HG03045 (cell line): Measurements from ENCODE around the gene ESPN.

Source experiments
- ATAC-seq: cut with Tn5 transposase; IDR thresholded peaks from one replicate; pipeline ENCODE4 v1.9.1; 2021; ENCODE audit warnings: mild to moderate bottlenecking, moderate library complexity; ENCODE audit not compliant: unreplicated experiment

Gene ESPN

GRCh38 chr1:6463120-6463412 is 38.5 kb downstream of the ESPN start:
- no peak for ATAC-seq

DNA sequence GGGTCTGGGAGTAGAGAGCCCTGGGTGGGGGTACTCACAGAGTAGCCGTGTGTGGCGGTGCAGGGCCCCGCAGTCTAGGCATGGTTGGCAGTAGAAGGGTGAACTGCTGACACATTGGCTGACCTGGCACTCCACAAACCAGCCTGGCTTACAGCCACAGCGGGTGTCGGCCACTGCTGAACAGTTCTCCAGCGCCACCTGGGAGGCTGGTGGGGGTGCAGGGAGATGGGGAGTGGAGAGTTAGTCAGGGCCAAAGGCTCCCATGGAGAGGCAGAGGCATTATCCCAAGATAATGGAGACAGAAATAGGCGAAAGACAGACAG is 39.9 kb downstream of the ESPN start:
- ATAC-seq, result no peak

- no peak for ATAC-seq
Observed at GRCh38 chr1:6464915-6465314, 40.3 kb downstream of the ESPN start.

- ATAC-seq, result no peak
Observed at GRCh38 chr1:6465461-6466005, 41.0 kb downstream of the ESPN start.

- no peak for ATAC-seq
Observed at GRCh38 chr1:6466023-6466422, 41.4 kb downstream of the ESPN start, which contains the start of gene TNFRSF25. Gene TNFRSF25 (minus strand): TSS chr1:6466173. CDS start chr1:6466107, 66 bp downstream.

DNA sequence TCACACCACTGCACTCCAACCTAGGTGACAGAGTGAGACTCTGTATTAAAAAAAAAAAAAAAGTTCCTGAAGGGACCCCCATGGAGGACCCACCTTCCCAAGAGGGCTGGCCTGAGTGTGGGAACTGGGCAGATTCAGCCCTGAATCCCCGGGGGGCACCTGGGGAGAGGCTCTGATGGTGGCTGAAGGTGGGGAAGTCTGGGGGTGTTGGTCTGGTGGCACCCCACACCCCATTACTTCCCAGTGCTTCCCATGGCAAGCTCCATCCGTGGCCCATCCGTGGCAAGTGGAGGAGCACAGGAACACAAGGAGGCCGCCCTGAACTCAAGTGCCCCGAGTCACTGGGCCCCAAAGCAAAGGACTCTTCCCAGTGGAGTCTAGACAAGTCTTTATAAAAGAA is 42.2 kb downstream of the ESPN start:
- no peak for ATAC-seq

DNA sequence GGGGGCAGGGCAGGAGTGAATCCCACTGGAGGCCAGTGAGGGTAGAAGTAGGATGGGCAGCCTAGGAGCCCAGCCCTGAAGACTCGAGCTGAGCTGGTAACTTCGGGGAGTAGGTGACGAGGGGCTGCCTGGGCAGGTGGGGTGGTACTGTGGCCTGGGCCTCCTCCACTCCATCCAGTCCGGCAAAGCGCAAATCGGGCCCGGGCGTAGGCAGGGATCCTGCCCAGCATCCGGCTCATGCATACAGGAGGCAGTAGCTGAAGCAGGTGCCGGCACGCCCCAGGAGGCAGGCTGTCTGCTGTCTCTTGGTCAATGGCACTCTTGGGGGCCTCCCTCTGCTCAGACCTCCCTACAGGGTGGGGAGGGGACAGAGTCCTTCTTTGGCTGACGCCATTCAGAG is 42.6 kb downstream of the ESPN start:
- no peak for ATAC-seq

DNA sequence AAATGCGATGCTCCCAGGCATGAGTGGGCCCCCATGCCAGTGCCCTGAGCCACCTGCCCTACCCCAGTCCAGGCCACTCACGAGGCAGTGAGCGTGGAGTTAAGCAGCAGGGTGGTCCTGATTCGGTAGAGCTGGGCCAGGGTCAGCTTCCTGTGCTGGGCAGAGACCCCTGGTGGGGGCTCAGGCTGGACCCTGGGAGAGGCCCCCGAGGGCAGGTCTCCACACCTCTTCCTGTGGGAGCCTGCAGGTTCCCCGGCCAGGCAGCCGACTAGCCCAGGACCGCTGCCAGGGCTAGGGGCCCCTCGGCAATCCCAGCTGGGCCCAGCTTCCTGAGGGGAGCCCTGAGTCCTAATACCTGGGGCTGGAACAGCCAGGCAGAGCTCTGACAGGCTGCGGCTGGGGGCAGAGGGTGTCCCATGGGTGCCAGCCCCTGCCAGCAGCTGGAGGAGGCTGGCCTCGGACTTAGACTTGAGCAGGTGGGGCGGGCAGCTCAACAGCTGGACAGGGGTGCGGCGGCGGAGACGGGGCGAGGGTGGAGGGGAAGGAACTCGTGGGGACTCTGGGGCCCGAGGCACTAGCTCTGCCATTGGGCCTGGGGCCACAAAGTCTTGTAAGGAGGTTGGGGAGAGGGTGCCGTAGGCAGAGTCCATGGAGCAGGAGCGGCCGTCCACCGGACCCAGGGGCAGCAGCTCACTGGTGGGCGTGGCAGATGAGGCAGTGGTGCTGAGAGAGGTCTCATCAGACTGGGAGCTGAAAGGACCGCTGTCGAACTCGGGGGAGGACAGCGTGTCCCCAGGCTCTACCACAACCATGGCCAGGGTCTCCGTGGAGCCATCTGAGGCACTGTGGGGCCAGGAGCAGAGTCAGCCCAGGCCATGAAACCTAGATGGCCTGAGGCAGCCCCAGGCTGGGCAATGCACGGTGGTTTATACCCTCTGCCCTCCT is 43.4 kb downstream of the ESPN start:
- no peak for ATAC-seq

- no peak for ATAC-seq
Observed at GRCh38 chr1:6468729-6469461, 44.3 kb downstream of the ESPN start.

DNA sequence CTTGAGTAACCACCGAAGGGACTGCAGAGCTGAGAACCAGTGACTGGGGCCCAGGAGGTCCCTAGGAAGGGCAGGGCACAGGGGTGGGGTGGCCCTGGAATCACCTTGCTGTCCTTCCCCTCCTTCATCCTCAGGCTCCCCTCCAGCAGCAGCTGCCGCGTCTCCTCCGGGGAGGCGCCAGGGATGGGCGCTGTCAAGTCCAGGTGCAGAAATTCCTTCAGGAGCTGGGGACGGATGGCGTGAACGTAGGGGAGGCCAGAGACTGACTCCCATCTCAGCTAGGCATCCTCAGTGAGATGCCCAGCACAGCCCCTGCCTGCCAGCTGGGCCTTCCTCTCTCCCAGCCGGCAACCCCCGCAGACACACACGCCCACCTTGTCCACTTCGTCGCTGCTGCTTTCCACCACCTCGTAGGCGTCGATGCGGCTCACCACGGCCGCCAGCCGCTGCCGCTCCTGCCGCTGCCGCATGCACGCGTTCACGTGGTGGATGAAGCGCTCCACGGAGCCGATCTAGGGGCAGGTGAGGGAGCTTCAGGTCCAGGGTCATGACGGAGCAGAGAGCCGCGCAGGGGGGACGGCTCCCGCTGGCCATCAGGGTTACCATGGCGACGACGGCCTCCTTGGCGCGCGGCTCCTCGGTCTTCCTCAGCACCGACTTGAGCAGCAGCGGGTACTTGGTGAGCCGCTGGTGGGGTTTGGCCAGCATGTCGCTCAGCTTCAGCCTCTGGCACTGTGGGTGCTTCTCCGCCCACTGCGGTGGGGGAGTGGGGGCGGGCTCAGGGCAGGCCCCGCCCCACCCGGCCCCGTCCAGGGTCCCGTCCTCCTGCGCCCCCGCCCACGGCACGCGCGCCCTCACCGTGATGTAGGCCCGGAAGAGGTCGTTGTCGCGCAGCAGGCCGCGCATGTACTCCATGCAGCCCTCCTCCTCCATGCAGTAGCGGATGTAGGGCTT is 45.8 kb downstream of the ESPN start:
- no peak for ATAC-seq

- no peak for ATAC-seq
Observed at GRCh38 chr1:6471086-6471969, 46.8 kb downstream of the ESPN start.

- ATAC-seq, result no peak
Observed at GRCh38 chr1:6471970-6472368, 47.4 kb downstream of the ESPN start.

DNA sequence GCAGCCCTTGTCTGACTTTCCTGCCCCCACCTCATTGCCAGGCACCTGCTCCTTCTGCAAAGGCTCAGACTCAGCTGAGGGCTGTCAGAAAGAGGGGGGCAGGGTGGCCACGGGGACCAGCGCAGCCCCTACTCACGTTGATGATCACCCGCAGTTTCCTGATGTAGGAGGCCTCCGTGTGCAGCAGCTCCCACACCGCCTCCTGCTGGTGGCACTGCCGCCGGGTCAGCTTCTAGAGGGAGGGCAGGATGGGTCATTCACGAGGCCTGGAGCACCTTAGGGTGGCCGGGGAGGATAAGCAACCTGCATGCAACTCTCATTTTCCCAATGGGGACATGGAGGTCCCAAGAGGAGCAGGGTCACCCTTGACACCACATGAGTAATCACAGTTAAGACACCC is 47.8 kb downstream of the ESPN start:
- ATAC-seq, result no peak

- ATAC-seq, result no peak
Observed at GRCh38 chr1:6473156-6473555, 48.6 kb downstream of the ESPN start.

DNA sequence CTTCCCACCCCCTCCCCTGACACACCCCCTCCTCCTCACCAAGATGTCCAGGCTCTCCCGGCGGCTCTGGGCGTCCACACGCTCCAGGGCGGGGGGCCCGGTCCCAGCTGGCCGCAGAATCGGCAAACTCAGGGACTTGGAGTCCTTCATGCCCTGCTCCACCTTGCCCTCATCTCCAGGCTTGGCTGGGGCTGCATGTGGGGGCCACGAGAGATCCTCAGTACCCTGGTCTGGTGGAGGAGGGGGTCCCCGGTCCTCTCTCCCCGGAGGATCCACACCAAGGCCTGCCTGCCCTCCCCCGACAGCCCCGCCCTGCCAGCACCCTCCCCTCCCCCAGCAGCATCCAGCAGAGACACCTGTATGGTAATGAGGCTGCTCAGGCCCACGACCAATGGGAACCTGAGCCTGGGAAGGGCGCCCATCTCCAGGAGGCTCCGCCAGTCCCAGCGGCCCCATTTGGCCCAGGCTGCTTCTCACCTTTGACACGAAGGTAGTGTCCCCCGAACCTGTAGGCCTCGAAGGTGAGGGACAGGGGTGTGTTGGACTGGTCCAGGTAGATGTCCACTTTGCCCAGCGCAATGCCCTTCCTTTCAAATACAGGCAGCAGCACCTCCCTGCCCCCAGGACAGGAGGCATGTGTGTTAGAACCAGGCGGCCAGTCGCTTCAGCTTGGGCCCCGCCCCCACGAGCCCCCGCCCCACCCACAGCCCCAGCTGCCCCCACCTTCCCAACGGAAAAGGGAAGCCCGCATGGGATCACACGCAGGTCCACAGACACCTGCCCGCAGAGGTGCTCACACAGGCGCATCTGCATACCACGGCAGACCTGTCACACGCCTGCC is 49.6 kb downstream of the ESPN start:
- ATAC-seq, result no peak

DNA sequence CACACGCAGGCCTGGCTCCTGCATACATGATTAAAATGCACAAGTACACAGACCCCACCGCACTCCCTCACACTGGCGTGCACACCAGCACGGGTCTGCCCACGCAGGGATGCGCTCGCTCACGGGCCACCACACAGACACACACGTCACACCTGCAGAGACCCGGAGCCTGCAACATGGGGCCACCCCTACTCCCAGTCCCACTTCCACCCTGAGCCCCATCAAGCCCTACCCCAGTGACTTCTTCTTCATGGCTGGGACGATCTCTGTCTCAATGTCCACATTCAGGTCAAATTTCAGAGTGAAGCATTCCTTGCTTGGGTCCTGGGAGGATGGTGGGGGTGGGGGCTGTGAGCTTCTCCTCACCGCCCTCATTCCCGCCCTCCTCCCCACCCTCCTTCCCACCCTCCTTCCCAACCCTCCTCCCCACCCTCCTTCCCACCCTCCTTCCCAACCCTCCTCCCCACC is 50.3 kb downstream of the ESPN start:
- no peak for ATAC-seq

DNA sequence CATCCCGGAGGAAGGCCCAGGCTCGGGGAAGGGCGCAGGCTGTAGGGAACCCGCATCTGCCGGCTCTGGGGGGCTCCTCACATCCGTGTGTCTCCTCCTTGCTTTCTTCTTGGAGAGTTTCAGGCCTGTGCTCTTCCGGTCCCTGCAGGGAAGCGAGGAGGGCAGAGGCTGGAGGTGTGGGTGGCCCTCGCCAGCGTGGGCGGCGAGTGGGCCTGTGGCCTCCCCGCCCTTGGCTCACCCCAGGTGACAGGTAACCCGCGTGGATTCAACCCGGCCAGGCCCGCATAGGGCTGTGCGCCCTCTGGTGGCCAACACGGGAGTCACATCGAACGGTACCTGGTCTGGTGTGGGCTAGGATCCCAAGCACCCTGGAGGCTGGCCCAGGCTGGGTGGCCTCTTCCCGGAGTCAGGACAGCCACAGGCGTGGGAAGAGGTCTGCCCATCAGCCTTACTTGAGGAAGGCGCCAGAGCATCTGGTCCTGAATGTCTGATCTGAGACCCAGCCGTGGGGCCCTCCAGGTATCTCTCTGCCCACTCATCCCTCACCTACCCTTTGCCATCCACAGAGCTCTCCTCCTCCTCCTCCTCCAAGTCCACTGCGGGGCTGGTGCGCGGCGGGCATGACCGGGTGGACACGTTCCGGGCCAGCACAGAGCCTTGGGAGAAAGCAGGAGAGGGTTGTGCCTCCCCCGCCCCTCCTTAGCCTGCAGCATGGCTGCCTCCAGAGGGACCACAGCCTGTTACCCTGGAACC is 51.0 kb downstream of the ESPN start:
- no peak for ATAC-seq

DNA sequence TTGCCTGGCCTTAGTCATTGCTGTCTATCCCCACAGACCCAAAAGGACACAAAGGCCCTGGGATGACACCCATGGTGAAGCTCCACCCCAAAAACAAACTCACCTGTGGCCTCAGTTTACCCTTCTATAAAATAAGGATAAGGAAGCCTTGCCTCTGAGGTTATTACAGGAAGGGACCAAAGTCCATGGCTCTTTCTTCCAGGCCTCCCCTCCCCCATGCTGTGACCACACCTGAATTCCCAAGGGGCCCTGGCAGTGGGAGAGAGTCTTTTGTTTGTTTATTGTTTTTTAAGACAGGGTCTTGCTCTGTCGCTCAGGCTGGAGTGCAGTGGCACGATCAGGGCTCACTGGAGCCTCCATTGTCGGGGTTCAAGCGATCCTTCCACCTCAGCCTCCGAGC is 51.9 kb downstream of the ESPN start:
- ATAC-seq, result no peak
